ENCODE measurements around the gene ASB1. TPM values are rescaled to one million over a fixed set of nuclear protein-coding genes. Genes with fewer than 3 reads are reported as not detected.

The ASB1 gene
- total RNA-seq, 1 experiment from 2014 or later = 28.9 TPM

- Histone ChIP-seq H3K27ac (ENCODE audit: low read length) (no peak overlapping the region), H4K20me1 (ENCODE audit: low read length) (no peaks in the 10 kb centered on the region), H3K79me2 (ENCODE audit: low read length) (no peaks in the 10 kb centered on the region), H3K4me2 (ENCODE audit: low read length) (no peak overlapping the region), H3K4me1 (ENCODE audit: insufficient read depth, low read length) (no peaks in the 10 kb centered on the region), H2AFZ (ENCODE audit: low read length) (no peak overlapping the region), H3K9ac (ENCODE audit: low read length) (no peak overlapping the region), H3K36me3 (ENCODE audit: low read depth, low read length) (no peaks in the 10 kb centered on the region), H3K4me3 (ENCODE audit: low read length) (no peak overlapping the region), H3F3A (ENCODE audit: low read length, unreplicated experiment) (no peaks in the 10 kb centered on the region), H3K27me3 (ENCODE audit: low read length) (no peaks in the 10 kb centered on the region), H3K9me3 (ENCODE audit: low read length) (no peaks in the 10 kb centered on the region), H3K9me2 (replicated peaks; ENCODE audit: low read length) (no peaks in the 10 kb centered on the region)
- no TSS peak for BruUV-seq (replicated peaks)
- no peak for ATAC-seq
- TF ChIP-seq CTCF (conservative IDR thresholded peaks at IDR 0.05; ENCODE audit: low read depth, low read length) (no peak), EZH2 (IDR thresholded peaks at IDR 0.05; ENCODE audit: low read length, unreplicated experiment) (no peak), EZH2phosphoT487 (IDR thresholded peaks at IDR 0.05; ENCODE audit: borderline replicate concordance, low read length) (no peak)
- ChIA-PET POLR2A (ENCODE audit: unreplicated experiment) (no interaction called here), CTCF (no interaction called here)
- intact Hi-C loops (cut with micrococcal nuclease) = no loop called here
- no peak for DNase-seq
Observed at GRCh38 chr2:238397356-238397755, 29.4 kb upstream of the ASB1 start.

DNA sequence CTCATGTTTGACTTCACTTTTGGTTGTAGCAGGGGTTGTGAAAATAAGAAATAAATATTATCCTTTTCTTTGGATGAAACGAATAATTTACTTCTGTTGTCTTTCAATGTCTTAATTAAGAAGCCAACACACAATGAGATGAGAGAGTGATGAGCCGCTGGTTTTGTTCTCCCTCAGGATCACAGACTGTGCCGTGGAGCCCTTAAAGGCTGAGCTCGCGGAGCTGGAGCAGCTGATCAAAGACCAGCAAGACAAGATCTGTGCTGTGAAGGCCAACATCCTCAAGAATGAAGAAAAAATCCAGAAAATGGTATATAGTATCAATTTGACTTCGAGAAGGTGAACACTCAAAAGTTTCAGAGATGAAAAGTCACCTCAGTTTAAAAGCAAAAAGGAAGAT, 28.1 kb upstream of the ASB1 start:
- intact Hi-C loops (cut with micrococcal nuclease) = no loop called here
- TF ChIP-seq EZH2phosphoT487 (IDR thresholded peaks at IDR 0.05; ENCODE audit: borderline replicate concordance, low read length) = no peak
- TF ChIP-seq CTCF (conservative IDR thresholded peaks at IDR 0.05; ENCODE audit: low read depth, low read length) = no peak
- TF ChIP-seq EZH2 (IDR thresholded peaks at IDR 0.05; ENCODE audit: low read length, unreplicated experiment) = no peak
- no peaks in the 10 kb centered on the region for H3F3A ChIP-seq (ENCODE audit: low read length, unreplicated experiment)
- H2AFZ ChIP-seq (ENCODE audit: low read length) = no peak overlapping the region
- no peak overlapping the region for H3K4me3 ChIP-seq (ENCODE audit: low read length)
- H3K4me2 ChIP-seq (ENCODE audit: low read length) = no peak overlapping the region
- no peaks in the 10 kb centered on the region for H3K9me2 ChIP-seq (replicated peaks; ENCODE audit: low read length)
- DNase-seq = no peak
- BruUV-seq (replicated peaks) = no TSS peak
- no peaks in the 10 kb centered on the region for H3K9me3 ChIP-seq (ENCODE audit: low read length)
- no peaks in the 10 kb centered on the region for H3K36me3 ChIP-seq (ENCODE audit: low read depth, low read length)
- no peaks in the 10 kb centered on the region for H3K27me3 ChIP-seq (ENCODE audit: low read length)
- no peak overlapping the region for H3K27ac ChIP-seq (ENCODE audit: low read length)
- ChIA-PET CTCF (no interaction called here), POLR2A (ENCODE audit: unreplicated experiment) (no interaction called here)
- no peaks in the 10 kb centered on the region for H3K79me2 ChIP-seq (ENCODE audit: low read length)
- H4K20me1 ChIP-seq (ENCODE audit: low read length) = no peaks in the 10 kb centered on the region
- H3K9ac ChIP-seq (ENCODE audit: low read length) = no peak overlapping the region
- ATAC-seq = no peak
- H3K4me1 ChIP-seq (ENCODE audit: insufficient read depth, low read length) = no peaks in the 10 kb centered on the region

- TF ChIP-seq EZH2phosphoT487 (IDR thresholded peaks at IDR 0.05; ENCODE audit: borderline replicate concordance, low read length) = no peak
- TF ChIP-seq EZH2 (IDR thresholded peaks at IDR 0.05; ENCODE audit: low read length, unreplicated experiment) = no peak
- no peak for TF ChIP-seq CTCF (conservative IDR thresholded peaks at IDR 0.05; ENCODE audit: low read depth, low read length)
- Histone ChIP-seq H3K4me2 (ENCODE audit: low read length) (no peak overlapping the region), H3K4me1 (ENCODE audit: insufficient read depth, low read length) (no peaks in the 10 kb centered on the region), H3K36me3 (ENCODE audit: low read depth, low read length) (no peaks in the 10 kb centered on the region), H3K4me3 (ENCODE audit: low read length) (no peak overlapping the region), H3K79me2 (ENCODE audit: low read length) (no peaks in the 10 kb centered on the region), H3K9me2 (replicated peaks; ENCODE audit: low read length) (no peaks in the 10 kb centered on the region), H4K20me1 (ENCODE audit: low read length) (no peaks in the 10 kb centered on the region), H3F3A (ENCODE audit: low read length, unreplicated experiment) (no peaks in the 10 kb centered on the region), H3K27me3 (ENCODE audit: low read length) (no peaks in the 10 kb centered on the region), H3K9me3 (ENCODE audit: low read length) (no peaks in the 10 kb centered on the region), H3K9ac (ENCODE audit: low read length) (no peak overlapping the region), H3K27ac (ENCODE audit: low read length) (no peak overlapping the region), H2AFZ (ENCODE audit: low read length) (no peak overlapping the region)
- ChIA-PET POLR2A (ENCODE audit: unreplicated experiment) (no interaction called here), CTCF (no interaction called here)
- intact Hi-C loops (cut with micrococcal nuclease) = no loop called here
- ATAC-seq (no peak), DNase-seq (no peak)
- TSS peak; percentile 30 for BruUV-seq (replicated peaks)
Observed at GRCh38 chr2:238399094-238399493, 27.6 kb upstream of the ASB1 start.
